Right renal cortex interstitium (tissue), 3 donors: Measurements from ENCODE around the gene CARD11. TPM values are rescaled to one million over a fixed set of nuclear protein-coding genes. Genes with fewer than 3 reads are reported as not detected.
"Not testable (repeated sequence)": the region's sequence is repeated elsewhere in the genome, so short reads cannot be mapped to it uniquely, and the experiment has no call there.

ENCODE experiments used
- DNase-seq, 3 donors: peaks; one replicate each; pipeline ENCODE4 v3.0.0-alpha.2; 2013; ENCODE audit warnings: low read depth in 3 of 3, low spot score in 2 of 3
- polyA plus RNA-seq, 3 donors: library from polyadenylated mRNA; unstranded; fragments of 120-200 nt; gene quantifications; one replicate each; pipeline ENCODE4 v1.2.1, GENCODE V29; 2013; ENCODE audit not compliant: insufficient read length in 3 of 3

CARD11 gene
- polyA plus RNA-seq, 3 donors: 0.57 to 1.7 (median 1.1) TPM

GRCh38 chr7:2967253-2967652 lies 76.4 kb downstream of the CARD11 start:
- DNase-seq: no peak

- DNase-seq: no peak
Measured at GRCh38 chr7:2966466-2967078, 77.1 kb downstream of the CARD11 start.

- no peak for DNase-seq
Measured at GRCh38 chr7:2965745-2966270, 77.9 kb downstream of the CARD11 start.

- no peak for DNase-seq
Measured at GRCh38 chr7:2965301-2965700, 78.4 kb downstream of the CARD11 start.

- DNase-seq: no peak
Measured at GRCh38 chr7:2964208-2964607, 79.5 kb downstream of the CARD11 start.

- DNase-seq: no peak
Measured at GRCh38 chr7:2962865-2963264, 80.8 kb downstream of the CARD11 start.

- DNase-seq: no peak
Measured at GRCh38 chr7:2959828-2960599, 83.7 kb downstream of the CARD11 start.

- no peak for DNase-seq
Measured at GRCh38 chr7:2959103-2959680, 84.5 kb downstream of the CARD11 start.

- DNase-seq: no peak
Measured at GRCh38 chr7:2958416-2959102, 85.1 kb downstream of the CARD11 start.

GRCh38 chr7:2957369-2957727 lies 86.3 kb downstream of the CARD11 start:
- DNase-seq: not testable (repeated sequence)

GRCh38 chr7:2956526-2957368 lies 86.9 kb downstream of the CARD11 start:
- no peak for DNase-seq

- DNase-seq: no peak
Measured at GRCh38 chr7:2956076-2956475, 87.6 kb downstream of the CARD11 start.

- no peak for DNase-seq
Measured at GRCh38 chr7:2955269-2955668, 88.4 kb downstream of the CARD11 start.

GRCh38 chr7:2954433-2954853 lies 89.2 kb downstream of the CARD11 start:
- DNase-seq: no peak

- DNase-seq: no peak
Measured at GRCh38 chr7:2953588-2954407, 89.9 kb downstream of the CARD11 start.

- no peak for DNase-seq
Measured at GRCh38 chr7:2953099-2953498, 90.6 kb downstream of the CARD11 start.

- no peak for DNase-seq
Measured at GRCh38 chr7:2952316-2952715, 91.4 kb downstream of the CARD11 start.

GRCh38 chr7:2950578-2950977 lies 93.1 kb downstream of the CARD11 start:
- DNase-seq: no peak

GRCh38 chr7:2948749-2949148 lies 94.9 kb downstream of the CARD11 start:
- no peak for DNase-seq
